SKM-1 (cell line): ENCODE measurements around the gene LYSET.
A peak's percentile ranks its signal among the peaks of the same experiment; 100 is the strongest.
"Not testable (repeated sequence)": the region's sequence is repeated elsewhere in the genome, so short reads cannot be mapped to it uniquely, and the experiment has no call there.

Source experiments
- DNase-seq: peaks from one replicate; lab custom pipeline; 2025; ENCODE audit not compliant: unreplicated experiment; lab: John Stamatoyannopoulos, UW

Gene LYSET, protein sequence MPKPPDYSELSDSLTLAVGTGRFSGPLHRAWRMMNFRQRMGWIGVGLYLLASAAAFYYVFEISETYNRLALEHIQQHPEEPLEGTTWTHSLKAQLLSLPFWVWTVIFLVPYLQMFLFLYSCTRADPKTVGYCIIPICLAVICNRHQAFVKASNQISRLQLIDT

GRCh38 chr14:93184391-93185348, at the start of gene LYSET, which contains the start of gene MOAP1:
Gene LYSET, plus strand, starts transcription at chr14:93185317. Its CDS starts 89 bp downstream, at chr14:93185406.
Gene MOAP1, minus strand, starts transcription at chr14:93184897. Its CDS starts 655 bp downstream, at chr14:93184242.
- DNase-seq = peak; percentile 13

DNA sequence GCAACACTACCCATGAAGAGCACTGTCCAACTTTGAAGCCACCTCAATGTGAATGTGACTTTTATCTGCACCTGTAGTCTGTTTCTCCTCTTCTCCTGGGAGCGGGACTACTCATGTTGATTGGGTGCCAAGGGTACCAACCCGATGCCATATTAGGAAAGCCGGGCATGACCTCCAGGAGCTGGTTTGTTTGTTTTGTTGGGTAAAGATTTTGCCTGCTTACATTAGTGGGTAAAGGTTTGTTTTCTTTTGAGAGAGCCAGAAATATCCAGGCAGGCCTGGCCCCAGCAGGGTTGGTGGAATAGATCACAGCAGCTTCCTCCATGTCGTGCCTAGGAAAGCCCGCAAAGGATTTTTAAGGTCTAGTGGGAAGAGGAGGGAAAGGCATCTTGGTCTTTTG, 49.7 kb upstream of the LYSET start:
- no peak for DNase-seq

- DNase-seq = no peak
Measured at GRCh38 chr14:93136009-93136408, 49.1 kb upstream of the LYSET start.

DNA sequence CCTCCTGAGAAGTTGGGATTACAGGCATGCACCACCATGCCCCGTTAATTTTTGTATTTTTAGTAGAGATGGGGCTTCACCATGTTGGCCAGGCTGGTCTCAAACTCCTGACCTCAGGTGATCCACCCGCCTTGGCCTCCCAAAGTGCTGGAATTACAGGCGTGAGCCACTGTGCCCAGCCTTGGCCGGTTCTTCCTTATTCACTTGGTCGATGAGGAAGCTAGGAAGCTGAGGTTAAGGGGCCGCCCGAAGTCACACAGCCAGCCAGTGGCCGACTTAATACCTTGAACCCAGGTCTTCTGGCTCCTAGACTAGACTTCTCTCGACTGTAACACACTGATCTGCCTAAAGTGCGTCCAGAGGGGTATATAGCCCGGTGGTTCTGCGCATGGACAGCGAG, 48.6 kb upstream of the LYSET start:
- DNase-seq = not testable (repeated sequence)

DNA sequence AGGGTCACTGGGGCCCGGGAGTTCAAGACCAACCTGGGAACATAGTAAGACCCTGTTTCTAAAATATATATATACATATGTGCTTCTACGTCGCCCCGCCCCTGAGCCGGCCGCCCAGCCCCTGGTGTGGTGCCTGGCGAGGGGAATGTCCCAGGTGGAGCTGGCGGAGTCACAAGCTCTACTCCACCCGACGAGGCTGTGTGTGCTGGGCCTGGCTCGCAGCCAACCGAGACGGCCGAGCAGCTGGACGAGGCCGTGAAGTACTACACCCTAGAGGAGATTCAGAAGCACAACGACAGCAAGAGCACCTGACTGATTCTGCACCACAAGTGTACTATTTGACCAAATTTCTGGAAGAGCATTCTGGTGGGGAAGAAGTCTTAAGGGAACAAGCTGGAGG, 47.3 kb upstream of the LYSET start:
- DNase-seq = no peak

DNA sequence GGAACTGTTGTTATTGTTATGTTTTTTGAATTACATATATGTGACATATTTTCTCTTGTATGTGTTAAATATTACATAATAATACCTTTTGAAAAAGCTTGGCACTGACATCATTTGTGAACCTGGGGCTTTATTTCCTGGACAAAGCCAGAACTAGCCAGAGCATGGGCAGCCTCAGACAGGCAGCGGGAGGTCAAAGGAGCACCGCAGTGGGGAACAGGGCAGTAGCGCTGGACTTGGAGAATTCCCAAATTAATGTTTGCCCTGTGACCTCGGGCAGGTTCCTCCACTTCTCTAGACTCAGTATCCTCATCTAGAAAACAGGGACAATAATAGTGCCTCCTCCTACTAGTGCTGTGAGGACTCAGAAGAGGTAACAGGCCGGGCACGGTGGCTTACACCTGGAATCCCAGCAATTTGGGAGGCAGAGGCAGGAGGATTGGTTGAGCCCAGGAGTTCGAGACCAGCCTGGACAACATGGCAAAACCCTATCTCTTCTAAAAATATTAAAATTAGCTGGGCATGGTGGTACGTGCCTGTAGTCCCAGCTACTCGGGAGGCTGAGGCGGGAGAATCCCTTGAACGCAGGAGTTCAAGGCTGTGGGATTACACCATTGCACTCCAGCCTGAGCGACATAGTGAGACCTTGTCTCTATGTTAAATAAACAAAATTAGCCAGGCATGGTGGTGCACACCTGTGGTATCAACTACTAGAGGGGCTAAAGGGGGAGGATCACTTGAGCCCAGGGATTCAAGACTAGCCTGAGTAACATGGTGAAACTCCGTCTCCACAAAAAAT, 42.1 kb upstream of the LYSET start:
- no peak for DNase-seq

GRCh38 chr14:93146119-93146518, 39.0 kb upstream of the LYSET start:
- DNase-seq = no peak

GRCh38 chr14:93148979-93149378, 36.1 kb upstream of the LYSET start:
- no peak for DNase-seq

DNA sequence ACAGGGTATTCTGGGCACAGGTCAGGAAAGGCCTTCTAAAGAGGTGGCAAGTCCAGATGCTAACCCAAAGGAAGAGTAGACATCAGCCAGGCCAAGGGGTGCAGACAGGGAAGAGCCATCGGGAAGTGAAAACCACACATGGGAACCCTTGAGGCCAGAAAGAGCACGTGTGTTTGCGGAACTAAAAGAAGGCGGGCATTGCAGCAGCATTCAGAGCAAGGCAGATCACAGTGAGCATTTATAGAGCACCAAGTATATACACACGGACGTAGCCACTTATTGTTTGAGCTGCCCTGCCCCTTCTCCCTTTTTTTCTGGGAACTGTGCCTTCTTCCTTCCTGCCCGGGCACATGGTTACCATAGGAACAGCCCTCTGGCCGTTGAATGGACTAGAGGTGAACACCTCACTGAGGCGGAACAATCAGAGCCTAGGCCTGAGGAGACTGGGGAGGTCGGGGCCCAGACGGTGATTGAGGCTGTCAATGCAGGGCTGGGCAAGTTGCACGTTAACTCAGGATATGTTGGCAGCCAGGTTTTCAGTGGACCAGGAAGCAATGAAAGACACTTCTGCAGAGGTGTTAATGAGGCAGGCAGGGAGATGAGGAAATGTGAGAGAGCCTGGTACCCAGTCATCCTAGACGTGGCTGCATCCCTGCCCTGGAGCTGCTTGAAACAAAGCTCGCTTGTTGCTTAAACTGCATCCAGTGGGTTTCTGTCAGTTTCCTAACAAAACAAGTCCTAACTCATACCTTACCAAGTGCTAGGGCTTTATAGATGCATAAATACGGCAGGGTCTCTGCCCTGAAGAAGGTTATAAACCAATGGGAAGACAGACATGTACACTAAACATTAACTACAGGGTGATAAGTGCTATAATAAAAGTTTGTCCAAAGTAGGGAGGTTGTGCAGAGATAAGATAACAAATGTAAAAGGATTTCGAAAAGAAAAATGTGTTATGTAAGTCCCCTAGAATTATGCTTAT, 34.6 kb upstream of the LYSET start:
- no peak for DNase-seq

- no peak for DNase-seq
Measured at GRCh38 chr14:93153121-93153520, 32.0 kb upstream of the LYSET start.

- no peak for DNase-seq
Measured at GRCh38 chr14:93155667-93156066, 29.4 kb upstream of the LYSET start.

DNA sequence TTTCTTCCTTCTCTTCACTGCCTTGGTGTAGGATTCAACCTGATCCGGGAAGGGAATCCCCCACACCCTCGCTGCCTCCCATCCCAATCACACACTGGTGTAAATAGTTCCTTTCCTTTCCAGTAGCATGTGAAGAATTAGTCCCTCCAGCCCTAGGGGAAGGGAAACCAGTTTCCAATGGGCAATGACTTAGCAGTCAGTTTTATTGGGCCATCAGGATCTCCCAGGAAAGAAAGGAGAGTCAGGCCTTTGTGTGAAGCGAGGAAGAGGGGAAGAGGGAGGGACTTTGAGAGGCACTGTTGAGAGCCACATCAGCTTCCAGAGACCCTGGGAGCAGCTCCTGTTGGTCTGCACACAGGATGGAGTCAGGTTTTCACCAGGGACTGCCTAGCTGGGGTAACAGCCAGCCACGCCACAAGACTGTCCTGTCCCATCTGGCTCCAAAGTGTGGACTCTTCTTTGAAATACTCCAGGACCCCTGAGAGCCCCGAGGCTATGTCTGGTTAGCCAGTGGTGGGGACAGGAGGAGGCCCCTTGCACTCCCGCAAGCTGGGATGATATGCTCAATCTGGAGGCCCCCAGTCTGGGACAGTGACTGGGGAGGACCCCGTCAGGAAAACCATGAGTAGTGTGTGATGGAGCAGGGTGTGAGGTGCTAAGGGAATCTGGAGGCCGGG, 28.3 kb upstream of the LYSET start:
- no peak for DNase-seq

GRCh38 chr14:93158349-93158748, 26.8 kb upstream of the LYSET start:
- not testable (repeated sequence) for DNase-seq

DNA sequence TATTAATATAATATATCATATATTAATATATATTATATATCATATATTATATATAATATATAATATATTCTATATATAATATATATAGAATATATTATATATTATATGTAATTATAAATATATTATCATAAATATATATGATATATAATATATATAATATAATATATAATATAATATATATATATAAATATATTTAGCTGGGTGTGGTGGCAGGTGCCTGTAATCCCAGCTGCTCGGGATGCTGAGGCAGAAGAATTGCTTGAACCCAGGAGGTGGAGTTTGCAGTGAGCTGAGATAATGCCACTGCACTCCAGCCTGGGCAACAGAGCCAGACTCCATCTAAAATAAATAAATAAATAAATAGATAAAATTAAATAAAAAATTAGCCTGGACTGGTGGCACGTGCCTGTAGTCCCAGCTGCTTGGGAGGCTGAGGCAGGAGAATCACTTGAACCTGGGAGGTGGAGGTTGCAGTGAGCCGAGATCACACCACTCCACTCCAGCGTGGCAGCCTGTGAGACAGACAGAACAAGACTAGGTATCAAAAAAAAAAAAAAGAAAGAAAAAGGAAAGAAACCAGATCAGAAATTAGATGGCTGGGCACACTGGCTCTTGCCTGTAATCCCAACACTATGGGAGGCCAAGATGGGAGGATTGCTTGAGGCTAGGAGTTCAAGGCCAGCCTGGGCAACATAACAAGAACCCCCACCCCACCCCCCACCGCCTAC, 25.3 kb upstream of the LYSET start:
- DNase-seq = not testable (repeated sequence)

GRCh38 chr14:93160353-93160801, 24.7 kb upstream of the LYSET start:
- no peak for DNase-seq

DNA sequence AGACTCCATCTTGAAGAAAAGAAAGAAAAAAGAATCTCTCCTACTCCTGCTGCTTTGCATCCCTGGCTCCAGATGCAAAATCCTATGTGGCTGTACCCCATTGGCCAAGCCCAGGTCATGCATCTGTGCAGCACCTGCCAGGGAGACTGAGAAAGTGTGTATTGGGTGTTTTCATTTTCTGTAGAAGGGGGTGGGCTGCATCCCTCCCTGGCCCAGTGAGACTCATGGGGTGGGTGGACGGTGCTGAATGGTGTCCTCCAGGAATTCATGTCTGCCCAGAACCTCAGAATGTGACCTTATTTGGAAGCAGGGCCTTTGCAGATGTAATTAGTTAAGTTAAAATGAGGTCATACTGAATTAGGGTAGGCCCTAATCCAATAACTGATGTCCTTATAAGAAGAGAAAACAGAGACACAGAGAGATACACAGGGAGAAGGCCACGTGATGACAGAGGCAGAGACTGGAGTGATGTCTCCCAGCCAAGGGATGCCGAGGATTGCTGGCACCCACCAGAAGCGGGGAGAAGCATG, 23.6 kb upstream of the LYSET start:
- no peak for DNase-seq

- DNase-seq = no peak
Measured at GRCh38 chr14:93163564-93163963, 21.6 kb upstream of the LYSET start.
